Keratinocyte (primary cell): Measurements from ENCODE around the gene CAMK2G. TPM values are rescaled to one million over a fixed set of nuclear protein-coding genes. Genes with fewer than 3 reads are reported as not detected.
A peak's percentile ranks its signal among the peaks of the same experiment; 100 is the strongest.

Source experiments
- DNase-seq: peaks from one replicate; pipeline ENCODE4 v3.0.0-alpha.2; 2011; ENCODE audit warnings: low read depth, missing footprints, low spot score
- FAIRE-seq: peaks from 2 replicates; lab custom pipeline; 2011; peaks lifted over from hg19 to GRCh38; lab: Jason Lieb, UNC
- H2AFZ ChIP-seq: 2 replicates; pipeline ENCODE4 v1.6.0; 2012; ENCODE audit warnings: low read length, control low read depth, inconsistent platforms; ENCODE audit not compliant: control insufficient read depth
- H3K27ac ChIP-seq: 2 replicates; pipeline ENCODE4 v1.5.1; 2011; ENCODE audit warnings: low read length; ENCODE audit not compliant: control insufficient read depth, insufficient read depth
- H3K27me3 ChIP-seq: 3 replicates; pipeline ENCODE4 v1.6.0; 2011; ENCODE audit warnings: low read length; ENCODE audit not compliant: control insufficient read depth, insufficient read depth; ENCODE audit errors: extremely low read depth
- H3K36me3 ChIP-seq, 2 experiments: 2 replicates in 1 of 2; 3 replicates in 1 of 2; pipeline ENCODE4 v1.5.1; 2011; ENCODE audit warnings: low read length in 2 of 2, mild to moderate bottlenecking in 1 of 2; ENCODE audit not compliant: control insufficient read depth in 2 of 2, insufficient read depth in 2 of 2; ENCODE audit errors: extremely low read depth in 1 of 2
- H3K4me1 ChIP-seq: 3 replicates; pipeline ENCODE4 v1.5.1; 2011; ENCODE audit warnings: low read length; ENCODE audit not compliant: control insufficient read depth, insufficient read depth; ENCODE audit errors: extremely low read depth
- H3K4me2 ChIP-seq: 3 replicates; pipeline ENCODE4 v1.6.0; 2011; ENCODE audit warnings: low read depth, low read length; ENCODE audit not compliant: control insufficient read depth, insufficient read depth; ENCODE audit errors: extremely low read depth
- H3K4me3 ChIP-seq, 3 experiments: fragments of 200-600 bp in 1 of 3; sonication (generic) in 1 of 3; 2 replicates in 2 of 3; 3 replicates in 1 of 3; pipeline ENCODE4 v1.5.1; 2011 to 2016; ENCODE audit warnings: low read length in 3 of 3, mild to moderate bottlenecking in 3 of 3, control low read depth in 2 of 3, inconsistent platforms in 1 of 3, low read depth in 1 of 3, mixed read lengths in 1 of 3, mixed run types in 1 of 3, moderate library complexity in 1 of 3; ENCODE audit not compliant: control insufficient read depth in 2 of 3, insufficient read depth in 2 of 3; ENCODE audit errors: extremely low read depth in 1 of 3
- H3K79me2 ChIP-seq: 2 replicates; pipeline ENCODE4 v1.6.0; 2012; ENCODE audit warnings: low read length; ENCODE audit not compliant: control insufficient read depth, insufficient read depth
- H3K9ac ChIP-seq: 3 replicates; pipeline ENCODE4 v1.6.0; 2011; ENCODE audit warnings: low read length; ENCODE audit not compliant: control insufficient read depth, insufficient read depth; ENCODE audit errors: extremely low read depth
- H3K9me1 ChIP-seq: 3 replicates; pipeline ENCODE4 v1.6.0; 2011; ENCODE audit warnings: low read length; ENCODE audit not compliant: control insufficient read depth, insufficient read depth; ENCODE audit errors: extremely low read depth
- H3K9me3 ChIP-seq: 2 replicates; pipeline ENCODE4 v1.5.1; 2012; ENCODE audit warnings: low read depth, low read length; ENCODE audit not compliant: control insufficient read depth
- H4K20me1 ChIP-seq: 3 replicates; pipeline ENCODE4 v1.6.0; 2011; ENCODE audit warnings: low read length; ENCODE audit not compliant: control insufficient read depth, insufficient read depth; ENCODE audit errors: extremely low read depth
- EZH2 ChIP-seq: IDR thresholded peaks from one replicate; pipeline ENCODE4 v1.6.1; 2012; ENCODE audit warnings: inconsistent platforms, mild to moderate bottlenecking, low read length, moderate library complexity
- dilution Hi-C: fragments of 300-500 bp; cut with MboI; formaldehyde crosslinking; loops from one replicate; pipeline ENCODE4 v1.7.0; 2020; ENCODE audit warnings: low sequenced_read_pairs; ENCODE audit not compliant: extremely low pct_ligation_motif_present
- polyA plus RNA-seq, 5 experiments: library from polyadenylated mRNA; depleted of rRNA in 3 of 5; stranded (reverse) in 3 of 5; stranded (forward) in 1 of 5; unstranded in 1 of 5; fragments of >200 nt; gene quantifications; 1 replicate in 1 of 5; 2 replicates in 3 of 5; 3 replicates in 1 of 5; pipeline versions ENCODE4 v1.2.1 to v1.2.3, GENCODE V29; 2011 to 2012; ENCODE audit warnings: missing spikeins in 2 of 5, low read depth in 1 of 5, low replicate concordance in 1 of 5
- TF ChIP-seq, protein P1 (sequence below), 3 experiments: IDR thresholded peaks in 1 of 3; conservative IDR thresholded peaks in 1 of 3; optimal IDR thresholded peaks in 1 of 3; 2 replicates in 2 of 3; 3 replicates in 1 of 3; pipeline versions ENCODE3 to v1.5.1; 2011; ENCODE audit warnings: low read length in 3 of 3, mild to moderate bottlenecking in 3 of 3, moderate library complexity in 2 of 3, control low read depth in 1 of 3, inconsistent platforms in 1 of 3; ENCODE audit not compliant: insufficient read depth in 2 of 3; ENCODE audit errors: extremely low read depth in 1 of 3

Gene CAMK2G
- polyA plus RNA-seq, 1 donor (not counting 4 experiments of a cell fraction or from before 2014, with no cell fraction given) = 17.6 TPM

DNA sequence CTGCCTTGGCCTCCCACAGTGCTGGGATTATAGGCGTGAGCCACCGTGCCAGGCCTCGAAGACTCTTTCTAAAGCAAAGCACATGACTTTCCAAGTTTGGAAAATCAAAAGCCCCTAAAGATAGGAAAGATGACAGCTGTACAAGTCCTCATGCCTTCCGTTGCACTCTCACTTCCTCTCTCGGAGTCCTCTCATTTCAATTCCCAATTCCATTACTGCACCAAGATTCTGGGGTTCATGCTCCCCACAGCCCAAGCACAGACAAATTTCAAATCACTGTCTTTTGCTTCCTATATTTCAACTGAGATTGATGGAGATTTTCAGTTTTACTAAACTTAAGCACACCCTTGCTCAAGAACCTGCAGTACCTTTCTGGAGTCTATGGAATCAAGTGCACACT is 25.7 kb upstream of the CAMK2G start:
- FAIRE-seq (no peak), DNase-seq (no peak)
- Histone ChIP-seq H3K4me1 (peaks cover 24% of the 10 kb centered on the region), H2AFZ (no peak overlapping the region), H3K36me3 (no peaks in the 10 kb centered on the region), H3K4me2 (no peak overlapping the region), H3K9me1 (no peaks in the 10 kb centered on the region), H3K9ac (no peak overlapping the region), H3K4me3 (no peak overlapping the region), H3K79me2 (no peaks in the 10 kb centered on the region), H3K27ac (peak overlapping the region; percentile 93), H4K20me1 (no peaks in the 10 kb centered on the region), H3K27me3 (no peaks in the 10 kb centered on the region), H3K9me3 (no peaks in the 10 kb centered on the region)
- dilution Hi-C loops = no loop called here
- TF ChIP-seq EZH2 = no peak
- TF ChIP-seq, protein P1, sequence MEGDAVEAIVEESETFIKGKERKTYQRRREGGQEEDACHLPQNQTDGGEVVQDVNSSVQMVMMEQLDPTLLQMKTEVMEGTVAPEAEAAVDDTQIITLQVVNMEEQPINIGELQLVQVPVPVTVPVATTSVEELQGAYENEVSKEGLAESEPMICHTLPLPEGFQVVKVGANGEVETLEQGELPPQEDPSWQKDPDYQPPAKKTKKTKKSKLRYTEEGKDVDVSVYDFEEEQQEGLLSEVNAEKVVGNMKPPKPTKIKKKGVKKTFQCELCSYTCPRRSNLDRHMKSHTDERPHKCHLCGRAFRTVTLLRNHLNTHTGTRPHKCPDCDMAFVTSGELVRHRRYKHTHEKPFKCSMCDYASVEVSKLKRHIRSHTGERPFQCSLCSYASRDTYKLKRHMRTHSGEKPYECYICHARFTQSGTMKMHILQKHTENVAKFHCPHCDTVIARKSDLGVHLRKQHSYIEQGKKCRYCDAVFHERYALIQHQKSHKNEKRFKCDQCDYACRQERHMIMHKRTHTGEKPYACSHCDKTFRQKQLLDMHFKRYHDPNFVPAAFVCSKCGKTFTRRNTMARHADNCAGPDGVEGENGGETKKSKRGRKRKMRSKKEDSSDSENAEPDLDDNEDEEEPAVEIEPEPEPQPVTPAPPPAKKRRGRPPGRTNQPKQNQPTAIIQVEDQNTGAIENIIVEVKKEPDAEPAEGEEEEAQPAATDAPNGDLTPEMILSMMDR (optimal IDR thresholded peaks at IDR 0.05 in 1 of 3, IDR thresholded peaks at IDR 0.05 in 1 of 3, conservative IDR thresholded peaks at IDR 0.05 in 1 of 3; ENCODE audit: extremely low read depth in 1 of 3, insufficient read depth in 2 of 3, low read length in 3 of 3) = no peak

- FAIRE-seq = peak; percentile 96
These were observed 25.1 kb upstream of the CAMK2G start for GRCh38 chr10:73899423-73899822.

More at GRCh38 chr10:73899423-73899822, 25.1 kb upstream of the CAMK2G start:
- Histone ChIP-seq H3K36me3 (no peaks in the 10 kb centered on the region), H2AFZ (no peak overlapping the region), H3K9me3 (no peaks in the 10 kb centered on the region), H3K9ac (peak overlapping the region; percentile 43), H3K4me1 (peaks cover 30% of the 10 kb centered on the region), H3K27ac (peak overlapping the region; percentile 93), H3K4me2 (peak overlapping the region; percentile 75), H3K9me1 (no peaks in the 10 kb centered on the region), H4K20me1 (no peaks in the 10 kb centered on the region), H3K27me3 (no peaks in the 10 kb centered on the region), H3K79me2 (no peaks in the 10 kb centered on the region), H3K4me3 (no peak overlapping the region)
- DNase-seq = no peak
- no peak for TF ChIP-seq EZH2
- TF ChIP-seq, protein P1 (optimal IDR thresholded peaks at IDR 0.05 in 1 of 3, IDR thresholded peaks at IDR 0.05 in 1 of 3, conservative IDR thresholded peaks at IDR 0.05 in 1 of 3; ENCODE audit: extremely low read depth in 1 of 3, insufficient read depth in 2 of 3, low read length in 3 of 3) = no peak
- dilution Hi-C loops = no loop called here
